AG04449 (cell line): Measurements from ENCODE around the gene PTX4.

ENCODE experiments used
- CTCF ChIA-PET: fragments of 350-600 bp; formaldehyde crosslinking; extraction: SDS; loops from one replicate; lab custom pipeline; 2021; ENCODE audit warnings: antibody characterized with exemption; lab: Yijun Ruan, JAX
- POLR2A ChIA-PET: fragments of 400-600, 350-600 bp; formaldehyde crosslinking; extraction: SDS; loops from one replicate; lab custom pipeline; 2020; ENCODE audit warnings: antibody characterized with exemption, inconsistent platforms; lab: Yijun Ruan, JAX
- DNase-seq: peaks from one replicate; pipeline ENCODE4 v3.0.0-alpha.2; 2010; ENCODE audit warnings: low read depth, low spot score
- H3K4me3 ChIP-seq: 2 replicates; pipeline ENCODE4 v1.5.1; 2011; ENCODE audit warnings: low read depth, mild to moderate bottlenecking, control low read depth, low read length
- CTCF ChIP-seq: IDR thresholded peaks from one replicate; pipeline ENCODE4 v1.5.1; 2011; ENCODE audit warnings: mild to moderate bottlenecking, moderate library complexity, low read length, control low read depth, inconsistent platforms; ENCODE audit not compliant: insufficient read depth; ENCODE audit errors: missing control alignments

The PTX4 gene

GRCh38 chr16:1435921-1436697, 52.6 kb downstream of the PTX4 start:
- ChIA-PET POLR2A (no interaction called here), CTCF (no interaction called here)
- DNase-seq: no peak
- TF ChIP-seq CTCF: no peak
- no peak overlapping the region for H3K4me3 ChIP-seq
